Measurements from ENCODE around the gene ASF1B.
A peak's percentile ranks its signal among the peaks of the same experiment; 100 is the strongest.

ASF1B gene

DNA sequence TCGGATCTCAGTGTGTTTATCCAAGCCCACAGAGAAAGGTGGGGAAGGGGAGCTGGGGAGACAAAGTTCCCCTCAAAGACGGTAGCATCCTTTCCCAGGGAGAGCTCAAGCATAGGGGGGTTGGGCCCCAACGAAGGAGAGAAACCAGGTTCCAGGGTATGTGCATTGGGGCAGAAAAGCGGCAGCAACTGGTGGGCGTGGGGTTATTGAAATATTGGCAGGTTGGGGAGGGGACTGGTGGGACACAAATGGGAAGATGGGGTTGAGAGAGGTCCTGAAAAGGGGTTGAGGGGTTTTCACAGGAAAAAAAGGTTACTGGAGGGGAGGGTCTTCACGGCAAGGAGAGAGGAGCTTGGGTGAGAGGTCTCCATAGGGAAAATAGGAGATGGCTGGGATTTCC is 1.0 kb downstream of the ASF1B start:
- DNase-seq: no peak

DNA sequence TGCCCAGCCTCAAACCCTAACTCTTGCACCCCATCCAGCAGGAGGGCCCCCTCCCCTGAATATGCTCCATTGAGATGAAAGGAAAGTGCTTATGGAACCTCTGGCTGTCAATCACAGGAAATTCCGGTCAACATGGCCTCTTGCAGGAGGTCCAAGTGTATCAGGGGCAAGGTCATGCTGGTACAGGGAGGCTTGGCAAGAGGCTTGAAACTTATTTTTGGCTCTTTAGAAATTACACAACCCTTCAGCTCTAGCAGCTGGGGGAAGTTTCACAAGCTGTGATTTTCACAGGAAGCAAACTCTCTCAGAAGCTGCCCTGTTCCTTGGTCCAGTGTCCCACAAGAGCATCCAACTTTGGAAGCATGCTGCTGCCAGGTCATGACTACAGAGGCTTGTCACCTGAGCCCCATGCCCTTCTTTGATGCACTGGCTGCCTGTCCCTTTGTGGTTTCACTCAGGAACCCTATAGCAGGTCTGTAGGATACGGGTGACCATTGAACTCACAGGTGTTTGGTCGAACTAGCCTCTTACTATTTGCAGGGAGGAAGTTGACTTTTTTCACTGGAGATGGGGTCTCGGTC is 8.4 kb downstream of the ASF1B start:
- DNase-seq: no peak

DNA sequence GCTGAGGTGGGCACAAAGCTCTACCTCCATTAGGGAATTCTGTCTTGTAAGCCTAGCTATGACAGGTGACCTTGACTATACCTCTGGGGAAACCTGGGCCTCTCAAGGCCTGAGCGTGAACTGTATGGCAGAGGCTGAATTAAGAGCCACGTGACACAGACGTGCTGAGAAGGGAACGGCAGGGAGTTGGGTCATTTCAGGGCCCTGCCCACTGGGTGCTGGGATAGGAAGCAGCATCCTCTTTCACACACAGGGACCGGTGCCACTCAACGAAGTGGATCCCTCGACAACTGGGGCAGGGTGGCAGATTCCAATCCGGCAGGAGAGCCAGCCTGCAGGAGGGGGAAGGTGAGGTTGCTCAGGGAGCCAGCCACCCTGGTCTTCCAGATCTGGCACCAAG is 9.2 kb downstream of the ASF1B start:
- no peak for DNase-seq

DNA sequence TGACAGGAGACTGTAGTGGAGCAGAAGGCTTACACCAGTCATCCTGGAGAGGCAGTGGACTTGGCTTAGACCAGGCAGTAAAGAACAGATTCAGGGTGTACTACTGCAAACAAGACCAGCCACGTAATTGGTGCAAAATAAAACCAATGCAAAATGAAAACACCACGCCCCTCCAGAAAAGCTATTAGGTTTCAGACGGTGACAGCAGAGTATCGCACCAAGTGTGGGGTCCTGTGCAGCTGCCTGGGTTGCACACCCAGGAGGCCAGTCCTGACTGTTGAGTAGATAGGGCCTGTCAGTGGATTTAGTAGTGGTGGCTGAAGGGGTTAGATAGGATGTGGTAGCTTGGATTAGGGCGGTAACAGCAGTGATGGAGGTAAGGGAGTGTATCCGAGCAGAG is 13.5 kb downstream of the ASF1B start:
- DNase-seq: no peak

DNA sequence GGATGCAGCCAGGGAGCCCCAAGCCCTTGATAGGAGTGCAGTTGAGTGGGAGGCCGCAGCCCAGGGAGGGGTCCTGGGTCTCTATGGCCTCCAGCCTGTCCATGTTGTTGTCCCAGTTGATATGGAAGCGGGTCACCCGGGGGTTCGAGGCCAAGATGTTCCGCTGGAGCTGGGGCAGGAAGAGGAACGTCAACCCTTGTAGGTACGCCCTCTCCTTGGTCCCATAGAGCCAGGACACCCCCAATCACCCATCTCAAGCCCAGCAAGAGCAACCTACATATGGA is 15.9 kb downstream of the ASF1B start:
- DNase-seq: no peak

DNA sequence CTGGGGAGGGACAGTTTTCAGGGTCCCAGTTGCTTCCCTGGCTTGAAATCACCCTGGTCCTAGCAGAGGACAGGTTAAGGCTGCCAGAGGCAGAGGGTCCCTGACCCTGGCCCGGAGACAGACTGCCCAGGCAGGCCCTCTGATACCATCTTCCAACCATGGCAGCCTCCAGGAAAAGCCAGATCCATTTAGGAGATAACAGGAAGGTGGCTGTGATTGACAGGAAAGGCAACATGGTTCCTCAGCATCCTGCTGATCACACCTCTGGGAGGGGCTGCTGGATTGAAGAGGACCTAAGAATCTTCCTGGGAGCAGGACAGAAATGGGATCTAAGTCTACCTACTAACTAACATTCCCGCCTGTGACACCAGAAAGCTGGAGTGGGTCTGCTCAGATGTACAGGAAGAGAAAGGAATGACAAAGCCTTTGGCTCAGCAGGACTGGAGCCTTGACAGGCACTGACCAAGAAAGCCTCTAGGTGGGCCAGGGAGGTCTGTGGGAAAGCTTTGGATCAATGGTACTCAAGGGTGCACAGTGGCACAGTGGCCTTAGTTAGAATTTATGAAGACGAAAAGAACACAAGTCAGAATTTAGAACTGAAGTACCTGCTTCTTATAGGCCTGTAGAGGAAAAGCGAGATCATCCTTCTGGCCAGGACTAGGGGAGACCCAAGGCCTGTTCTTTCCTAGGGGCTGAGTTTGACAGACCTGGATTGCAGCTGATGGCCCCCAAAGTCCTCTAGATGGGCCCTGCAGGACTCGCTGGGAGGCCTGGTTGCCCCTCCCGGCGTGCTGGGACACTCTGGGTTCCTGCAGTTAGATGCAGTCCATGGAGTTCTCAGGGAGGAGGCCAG is 16.5 kb downstream of the ASF1B start:
- DNase-seq: no peak

DNA sequence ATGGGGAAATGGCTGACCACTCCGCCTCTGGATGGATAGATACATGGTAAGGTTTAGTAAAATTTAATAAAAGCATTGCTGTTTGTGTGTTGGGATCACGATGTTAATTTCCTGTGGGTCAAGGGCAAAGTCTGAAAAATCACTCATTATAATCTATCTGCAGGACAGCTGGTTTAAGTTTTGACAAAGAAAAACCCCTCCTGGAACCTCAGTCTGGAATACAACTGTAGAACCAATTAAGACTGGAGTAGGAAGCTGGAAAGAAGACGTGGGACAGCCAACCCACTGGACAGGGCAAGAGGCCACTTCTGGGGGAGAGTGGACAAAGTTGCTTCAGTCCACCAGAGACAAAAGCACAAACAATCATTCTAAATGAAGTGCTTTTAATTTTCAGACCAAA is 17.2 kb downstream of the ASF1B start:
- no peak for DNase-seq

DNA sequence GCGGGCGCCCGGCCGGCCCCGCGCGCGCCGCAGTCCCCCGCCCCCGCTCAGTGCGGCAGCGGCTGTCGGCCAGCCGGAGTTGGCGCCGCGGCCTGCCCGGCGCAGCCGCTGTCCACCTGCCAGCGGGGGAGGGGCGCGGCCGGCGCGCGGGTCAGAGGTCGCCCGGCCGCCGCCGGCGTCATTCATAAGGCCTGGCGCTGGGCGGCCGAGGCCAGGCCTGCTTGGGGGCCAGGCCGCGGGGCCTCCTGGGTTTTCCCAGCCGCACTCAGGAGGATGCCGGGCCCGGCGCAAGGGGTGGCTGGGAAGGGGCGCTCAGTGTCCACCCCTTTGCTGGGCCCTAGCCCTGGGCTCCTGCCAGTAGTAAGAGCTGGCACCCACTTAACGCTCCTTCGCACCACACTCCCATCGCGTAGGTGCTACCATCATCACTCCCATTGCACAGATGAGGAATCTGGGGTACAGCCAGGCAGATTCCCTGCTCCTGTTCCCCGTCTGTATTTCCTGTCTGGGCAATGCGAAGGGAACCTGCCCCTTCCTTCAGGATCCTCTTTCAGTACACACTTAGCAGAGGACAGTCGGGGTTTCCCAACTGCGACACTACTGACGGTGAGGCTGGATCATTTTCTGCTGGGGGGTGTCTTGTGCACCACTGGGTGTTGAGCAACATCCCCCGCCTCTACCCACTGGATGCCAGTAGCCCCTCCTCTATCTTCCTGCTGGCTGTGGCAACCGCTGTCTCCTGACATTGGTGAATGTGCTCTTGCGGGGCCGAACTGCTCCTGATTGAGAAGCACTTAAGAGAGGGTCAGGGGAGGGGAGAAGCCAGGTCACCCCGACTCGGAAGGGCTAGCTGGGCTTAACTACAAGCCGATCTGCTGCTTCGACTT is 18.0 kb downstream of the ASF1B start:
- DNase-seq: peak; percentile 63

DNA sequence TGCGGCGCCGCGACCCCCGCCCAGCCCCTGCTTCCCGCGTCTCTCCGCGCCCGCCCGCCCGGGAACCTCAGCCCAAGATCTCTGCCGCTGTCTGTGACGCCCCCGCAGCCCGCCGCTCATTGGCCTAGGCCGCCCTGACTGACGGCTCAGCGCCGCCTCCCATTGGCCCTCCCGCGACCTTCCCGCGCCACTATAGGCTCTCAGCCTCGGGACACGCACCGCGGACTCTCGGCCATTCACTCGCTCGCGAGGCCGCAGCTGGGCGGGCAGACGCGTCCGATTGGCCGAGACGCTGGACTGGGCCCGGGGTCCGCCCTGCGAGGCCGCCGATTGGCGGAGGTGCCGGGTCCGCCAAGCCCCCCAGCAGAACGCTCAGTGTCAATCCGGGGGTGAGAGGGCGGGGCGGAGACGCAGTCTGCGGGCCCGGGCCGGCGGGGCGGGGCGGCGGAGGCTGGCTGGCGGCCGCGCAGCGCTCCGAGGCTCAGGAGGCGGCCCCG is 18.7 kb downstream of the ASF1B start, which contains the start of gene PRKACA:
Gene PRKACA, minus strand, starts transcription at position 95 of the 497 bp plus-strand sequence. CDS start 215 bp downstream, outside the sequence.
- DNase-seq: peak; percentile 98

DNA sequence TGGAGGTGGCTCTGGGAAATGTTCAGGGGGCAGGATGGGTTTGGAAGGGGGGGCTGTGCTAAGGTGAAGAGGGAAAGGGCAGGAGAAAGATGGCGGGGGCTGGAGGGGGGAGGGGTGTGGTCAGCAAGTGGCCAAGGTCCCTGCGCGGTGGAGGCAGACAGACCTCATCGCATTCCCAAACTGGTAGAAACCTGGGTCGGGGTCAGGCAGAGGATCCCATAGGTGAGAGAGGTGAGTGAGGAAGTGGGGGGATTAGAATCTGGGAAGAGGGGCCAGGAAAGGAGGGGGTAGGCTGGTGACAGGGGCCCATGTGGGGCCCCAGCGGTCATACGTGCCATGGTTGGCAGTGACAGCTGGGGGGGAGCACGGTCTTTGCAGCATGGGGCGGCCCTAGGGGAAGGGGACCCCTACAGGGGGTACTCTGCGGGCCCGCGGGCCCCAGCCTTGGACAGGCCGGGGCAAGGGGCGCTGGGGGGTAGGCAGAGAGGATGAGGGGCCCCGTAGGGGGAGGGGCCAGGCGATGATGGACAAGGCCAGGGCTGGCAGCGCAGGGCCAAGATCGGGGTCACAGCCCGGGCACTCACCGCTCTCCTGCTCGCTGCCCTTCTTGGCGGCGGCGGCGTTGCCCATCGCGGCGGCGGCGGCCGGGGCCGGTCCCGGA is 19.3 kb downstream of the ASF1B start:
- DNase-seq: no peak

DNA sequence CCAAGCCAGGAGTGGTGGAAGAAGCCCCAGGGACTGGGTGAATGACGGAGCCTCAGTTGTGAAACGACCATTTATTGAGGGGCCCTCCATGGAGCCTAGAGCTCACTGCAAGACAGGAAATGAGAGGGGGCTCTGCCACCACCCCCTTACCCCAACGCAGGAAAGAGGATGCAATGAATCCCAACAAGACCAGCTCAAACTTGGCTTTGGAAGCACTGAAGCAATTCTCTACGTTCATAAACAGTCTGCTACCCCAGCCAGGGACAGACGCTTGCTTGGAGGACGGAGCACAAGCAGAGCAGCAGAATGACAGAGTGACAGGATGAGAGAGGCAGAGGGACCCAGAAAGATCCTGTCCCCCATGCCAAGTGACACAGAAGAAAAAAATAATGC is 19.9 kb downstream of the ASF1B start:
- DNase-seq: no peak

DNA sequence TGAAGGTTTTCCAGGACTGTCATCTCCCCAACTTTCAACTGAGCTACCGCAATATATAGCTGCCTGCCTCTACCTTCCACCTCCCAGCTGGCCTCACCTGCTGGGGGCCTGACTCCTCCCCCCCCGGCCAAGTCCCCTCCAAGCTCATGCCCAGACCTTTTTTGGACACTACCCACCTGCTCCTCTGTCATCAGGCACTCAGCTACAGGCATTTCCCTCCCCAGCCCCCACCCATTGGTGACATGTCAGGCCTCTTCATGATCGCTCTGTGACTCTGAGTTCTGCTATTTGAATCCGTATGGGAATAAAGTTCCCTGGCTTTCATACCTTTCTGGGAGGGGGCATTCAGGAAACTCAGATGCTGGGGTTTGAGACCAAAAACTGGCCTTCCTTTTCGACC is 20.6 kb downstream of the ASF1B start:
- no peak for DNase-seq

DNA sequence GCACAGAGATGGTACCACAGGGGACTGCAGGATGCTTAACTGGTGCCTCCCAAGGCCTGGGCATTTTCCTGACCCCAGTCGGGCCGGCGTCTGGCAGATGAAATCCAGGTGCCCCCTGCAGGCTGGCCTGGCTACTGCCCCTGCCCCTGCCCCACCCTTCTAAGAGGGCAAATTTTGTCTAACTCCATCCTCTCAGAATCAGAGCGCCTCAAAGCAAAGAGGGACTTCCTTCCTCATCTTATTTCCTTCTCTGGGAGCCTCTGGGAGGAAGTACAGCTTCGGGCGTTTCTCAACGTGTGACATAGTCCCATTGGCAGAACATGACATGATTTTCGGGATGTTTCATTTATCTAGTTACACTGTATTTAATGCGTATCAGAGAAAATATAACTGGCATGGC is 21.5 kb downstream of the ASF1B start:
- DNase-seq: no peak

DNA sequence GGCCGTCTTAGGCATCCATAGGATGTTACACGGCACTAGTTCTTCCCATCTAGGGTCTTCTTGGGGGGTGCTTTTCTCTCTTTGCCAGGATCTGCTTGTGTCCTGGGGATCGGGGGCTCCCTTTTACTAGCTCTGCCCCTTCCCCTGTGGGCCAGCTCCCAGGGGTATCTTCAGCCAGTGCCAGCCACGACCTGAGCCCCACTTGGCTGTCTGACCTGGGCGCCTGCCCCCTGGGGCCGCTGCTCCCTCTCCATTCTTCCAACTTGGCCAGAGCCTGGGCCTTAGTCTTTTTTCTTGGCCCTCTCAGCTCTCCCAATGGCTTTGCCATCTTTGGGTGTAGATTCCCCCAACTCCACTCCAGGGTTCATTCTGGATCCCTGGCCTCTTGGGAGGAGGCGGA is 21.9 kb downstream of the ASF1B start:
- DNase-seq: no peak

DNA sequence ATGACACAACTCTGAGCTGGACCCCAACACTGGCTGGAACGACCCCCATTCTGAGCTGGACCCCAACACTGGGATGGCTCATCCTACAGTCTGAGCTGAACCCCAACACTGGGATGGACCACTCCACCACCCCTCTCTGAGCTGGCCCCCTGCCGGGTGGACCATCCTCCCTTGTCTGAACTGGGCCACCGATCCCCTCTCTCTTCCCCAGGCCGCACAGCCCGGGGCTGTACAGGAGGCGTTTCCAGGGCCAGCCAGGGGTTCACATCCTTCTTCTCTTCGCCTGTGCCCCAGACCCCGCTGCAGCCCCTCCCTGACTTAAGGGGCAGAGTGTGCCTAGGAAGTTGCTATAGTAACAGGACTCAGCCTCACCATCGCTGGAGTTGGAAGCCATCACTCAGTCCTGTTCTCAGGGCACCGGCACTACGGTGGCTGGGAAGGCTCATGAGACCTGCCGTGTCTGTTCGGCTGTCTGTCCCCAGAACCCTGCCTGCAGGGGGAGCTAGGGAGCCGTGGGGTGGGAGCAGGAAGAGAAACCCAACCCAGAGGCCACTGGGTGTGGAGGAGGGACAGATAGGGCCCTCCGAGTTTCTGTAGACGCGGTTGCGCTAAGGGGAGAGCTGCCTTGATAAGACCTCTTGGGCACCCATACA is 22.5 kb downstream of the ASF1B start:
- DNase-seq: peak; percentile 44

DNA sequence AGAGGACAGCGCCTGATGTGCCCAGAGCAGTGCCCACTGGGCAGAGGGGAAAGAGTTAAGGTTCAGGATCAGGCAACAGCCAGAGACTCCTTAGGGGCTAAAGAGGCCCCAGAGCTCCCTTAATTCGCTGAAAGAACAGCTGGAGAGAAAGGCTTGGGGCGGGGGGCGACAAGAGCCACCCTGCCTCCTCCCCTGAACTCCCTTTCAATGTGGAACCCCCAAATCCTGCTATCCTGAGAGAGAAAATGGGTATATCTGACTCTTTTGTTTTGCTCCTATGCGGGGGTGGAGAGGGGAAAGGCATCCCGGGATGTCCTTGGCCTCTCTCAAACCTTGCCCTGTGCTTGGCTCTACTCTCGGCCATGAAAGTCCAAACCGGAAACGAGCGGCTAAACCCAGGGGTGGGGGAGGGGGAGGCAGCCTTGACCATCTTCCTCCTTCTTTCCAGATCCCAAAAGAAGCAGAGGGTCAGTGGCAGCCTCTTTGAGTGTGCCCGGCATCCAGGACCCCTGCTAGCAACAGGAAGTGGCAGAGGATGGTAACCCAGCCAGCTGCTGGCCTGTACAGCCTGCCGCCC is 23.5 kb downstream of the ASF1B start:
- DNase-seq: no peak

DNA sequence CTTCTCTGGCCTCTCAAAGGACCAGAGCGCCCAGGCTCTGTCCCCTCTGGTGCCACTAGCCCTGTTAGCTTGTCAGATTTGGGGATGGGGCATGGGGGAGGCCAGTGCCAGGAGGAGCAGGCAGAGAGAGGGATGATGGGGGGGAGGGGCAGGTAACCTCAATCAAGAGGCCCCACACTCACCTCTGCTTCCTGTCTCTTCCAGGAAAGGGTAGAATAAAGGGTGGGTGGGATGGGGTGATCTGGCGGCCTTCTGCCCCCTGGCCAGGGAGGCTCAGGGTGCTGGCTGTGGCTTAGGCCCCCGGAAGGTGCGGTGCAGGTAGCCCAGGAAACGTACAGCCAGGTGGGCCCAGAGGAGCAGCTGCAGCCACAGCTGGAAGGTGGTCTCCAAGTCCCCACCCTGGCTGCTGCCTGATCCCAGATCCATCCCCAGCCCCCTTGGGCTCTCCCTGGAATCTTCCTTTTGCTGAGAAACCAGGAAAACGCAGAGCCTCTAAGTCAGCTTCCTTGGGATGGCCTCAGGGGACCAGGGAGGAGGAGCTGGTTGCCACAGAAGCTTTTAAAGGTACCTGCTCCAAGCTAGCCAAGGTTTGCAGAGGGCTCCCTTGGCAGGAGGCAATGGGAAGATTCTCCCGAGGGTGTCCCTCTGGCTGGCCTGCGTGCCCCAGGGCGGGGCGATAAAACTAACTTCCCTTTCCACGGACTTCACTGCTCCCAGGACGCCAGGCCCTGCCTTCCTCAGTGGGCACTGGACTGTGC is 24.2 kb downstream of the ASF1B start:
- no peak for DNase-seq

DNA sequence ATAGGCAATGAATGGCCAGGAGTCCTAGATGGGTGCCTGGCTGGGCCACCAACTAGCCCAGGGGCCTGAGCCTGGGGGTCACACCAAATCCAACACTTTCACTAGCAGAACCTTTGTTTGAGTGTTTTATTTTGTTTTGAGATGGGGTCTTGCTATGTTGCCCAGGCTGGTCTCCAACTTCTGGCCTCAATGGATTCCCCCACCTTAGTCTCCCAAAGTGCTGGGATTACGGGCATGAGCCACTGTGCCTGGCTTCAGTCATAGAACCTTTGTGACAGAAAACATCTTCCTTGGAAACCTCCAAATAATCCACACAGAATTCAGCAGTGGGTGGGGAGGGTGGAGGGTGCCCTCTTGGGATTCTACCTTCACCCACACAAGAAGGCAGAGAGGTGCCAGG is 24.9 kb downstream of the ASF1B start:
- DNase-seq: no peak

DNA sequence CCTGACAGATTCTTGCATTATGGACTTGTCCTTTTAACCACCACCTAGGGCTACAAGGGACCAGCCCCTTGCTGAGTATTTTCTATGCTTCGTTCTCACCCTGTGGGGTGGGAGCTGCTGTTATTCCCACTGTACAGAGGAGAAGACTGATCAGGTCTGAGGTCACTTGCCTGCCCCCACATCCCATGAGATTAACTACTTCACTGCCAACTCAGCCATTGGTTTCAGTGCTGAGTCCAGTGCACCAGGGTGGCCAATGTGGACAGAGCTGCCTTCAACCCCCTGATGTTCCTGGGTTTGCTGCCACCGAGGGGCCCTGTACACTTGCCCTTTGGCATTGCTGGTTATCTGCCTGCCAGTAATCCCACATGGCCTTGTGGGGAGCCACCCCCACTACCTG is 25.7 kb downstream of the ASF1B start:
- DNase-seq: no peak

DNA sequence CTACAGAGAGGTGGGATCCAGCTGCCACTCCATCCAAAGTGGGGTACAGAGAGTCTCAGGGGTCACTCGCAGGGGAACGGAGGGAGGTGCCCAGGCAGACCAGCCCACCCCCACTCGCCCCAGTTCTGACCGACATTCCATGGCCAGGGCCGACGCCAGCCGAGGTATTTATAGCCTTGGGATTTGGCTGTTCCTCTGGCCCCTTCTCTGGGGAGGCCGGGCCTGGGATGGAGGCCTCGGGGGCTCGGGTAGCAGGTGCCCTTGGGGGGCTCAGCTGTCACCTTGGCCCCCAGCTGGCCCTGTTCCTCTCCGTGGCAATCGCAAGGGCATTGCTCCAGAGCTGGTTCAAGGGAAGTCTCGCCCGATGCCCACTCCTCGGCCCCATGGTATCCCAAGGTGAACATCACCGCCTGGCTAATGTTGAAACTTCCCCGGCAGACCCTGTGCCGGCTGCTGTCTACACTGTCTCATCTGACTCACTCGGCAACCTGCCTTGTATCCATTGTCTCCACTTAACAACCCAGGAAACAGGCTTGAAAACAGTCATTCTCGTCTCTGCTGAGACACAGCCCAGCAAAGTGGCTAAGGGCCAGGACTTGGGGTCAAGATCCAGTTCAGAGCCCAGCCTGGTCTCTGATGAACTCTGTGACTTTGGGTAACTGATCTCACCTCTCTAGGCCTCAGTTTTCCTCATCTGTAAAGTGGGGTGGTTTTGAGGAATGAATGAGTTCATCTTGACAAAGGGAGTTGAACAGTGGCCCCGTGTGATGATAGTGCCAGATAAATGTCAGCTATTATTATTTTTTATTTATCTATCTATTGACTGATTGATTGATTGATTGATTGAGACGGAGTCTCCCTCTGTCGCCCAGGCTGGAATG is 28.6 kb downstream of the ASF1B start:
- DNase-seq: no peak

All from NCI-H2029 (cell line).